ENCODE data around the gene ENC1.

- TF ChIP-seq CTCF (conservative IDR thresholded peaks at IDR 0.05; ENCODE audit: low read length) (no peak), EZH2phosphoT487 (IDR thresholded peaks at IDR 0.05; ENCODE audit: borderline replicate concordance, low read depth, low read length) (no peak)
These were observed 45.2 kb downstream of the ENC1 start for GRCh38 chr5:74595143-74595925.
